ENCODE measurements around the gene AKAIN1.

The AKAIN1 gene

DNA sequence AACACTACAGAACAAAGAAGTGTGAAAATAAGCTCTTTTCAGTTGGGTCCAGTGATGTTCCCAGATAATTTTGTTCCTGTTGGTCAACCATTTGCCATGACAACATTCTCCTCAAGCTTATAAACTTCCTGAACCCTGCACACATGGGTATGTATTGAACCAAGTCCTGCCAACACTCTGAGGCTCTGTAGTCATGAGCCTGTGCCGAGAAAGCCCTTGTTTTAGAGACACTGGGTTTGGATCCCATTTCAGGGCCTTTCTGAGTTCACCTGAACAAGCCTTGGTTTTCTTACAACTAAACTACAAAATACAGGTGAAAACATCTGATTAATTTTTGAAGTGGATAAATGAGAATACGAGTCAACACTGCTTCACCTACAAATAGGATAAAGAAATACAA lies 38.5 kb downstream of the AKAIN1 start:
- DNase-seq: no peak

DNA sequence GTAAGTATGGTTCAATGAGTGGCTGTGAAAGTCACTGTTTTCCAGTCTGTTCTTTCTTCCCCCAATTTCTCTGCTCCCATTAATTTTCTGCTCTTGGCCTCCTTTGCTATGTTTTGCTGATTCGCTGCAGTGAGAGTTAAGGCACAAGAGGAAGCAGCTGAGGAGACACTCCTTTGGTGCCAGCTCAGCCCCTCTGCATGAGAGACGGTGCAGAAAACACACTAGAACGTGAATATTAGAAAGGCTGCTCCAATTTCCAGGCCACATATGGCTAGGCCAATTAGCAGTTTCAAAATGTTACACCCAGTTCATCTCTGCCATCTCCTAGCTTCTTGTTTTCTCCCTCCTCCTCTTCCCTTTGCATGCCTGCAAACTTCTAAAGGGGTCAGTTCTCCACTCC lies 38.9 kb downstream of the AKAIN1 start:
- DNase-seq: no peak

DNA sequence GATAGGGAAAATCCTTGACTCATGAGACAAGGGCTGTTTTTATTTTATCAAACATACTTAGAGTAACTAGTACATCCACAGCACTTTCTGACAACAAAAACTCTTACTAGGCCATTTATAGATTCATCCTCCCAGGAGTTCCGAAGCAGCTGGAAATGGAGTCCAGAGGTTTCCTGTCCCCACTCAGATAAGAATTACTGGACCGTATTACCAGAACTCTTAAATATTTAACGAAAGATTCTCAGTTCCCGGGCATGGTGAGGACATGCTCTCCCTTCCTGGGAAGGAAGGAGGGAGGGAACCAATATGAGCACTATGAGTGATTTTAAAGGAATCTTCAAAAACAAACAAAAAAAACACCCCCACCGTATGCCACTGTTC lies 41.2 kb downstream of the AKAIN1 start:
- DNase-seq: no peak

GRCh38 chr18:5155218-5155906 lies 41.7 kb downstream of the AKAIN1 start:
- DNase-seq: no peak

DNA sequence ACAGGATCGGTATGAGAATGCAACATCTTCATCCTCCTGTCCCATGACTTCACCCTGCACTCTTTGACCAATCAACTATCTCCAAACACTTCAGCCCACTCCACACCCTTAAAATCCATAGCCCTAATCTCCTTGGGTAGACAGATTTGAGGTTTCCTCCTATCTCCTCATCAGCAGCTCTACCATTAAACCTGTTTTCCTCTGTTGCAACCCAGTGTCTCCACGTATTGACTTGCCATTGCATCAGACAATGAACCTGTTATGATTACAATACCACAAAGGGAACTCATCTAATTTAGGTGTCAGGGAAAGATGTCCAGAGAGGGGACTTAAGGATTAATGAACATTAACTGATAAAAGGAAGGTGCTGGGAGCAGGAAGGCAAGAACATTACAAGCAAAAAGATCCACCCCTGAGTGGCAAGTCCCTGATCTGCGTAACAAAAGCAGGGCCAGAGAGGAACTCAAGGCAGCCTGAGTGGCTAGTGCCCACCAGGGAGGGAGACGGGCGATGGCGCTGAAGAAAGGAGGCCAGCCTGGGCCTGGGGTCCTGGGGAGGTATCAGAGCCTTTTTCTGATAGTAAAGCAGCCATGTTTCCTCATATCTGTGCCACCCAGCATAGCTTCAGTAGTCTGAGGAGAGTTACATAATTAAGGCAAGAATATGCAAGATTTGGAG lies 44.6 kb downstream of the AKAIN1 start:
- DNase-seq: no peak

DNA sequence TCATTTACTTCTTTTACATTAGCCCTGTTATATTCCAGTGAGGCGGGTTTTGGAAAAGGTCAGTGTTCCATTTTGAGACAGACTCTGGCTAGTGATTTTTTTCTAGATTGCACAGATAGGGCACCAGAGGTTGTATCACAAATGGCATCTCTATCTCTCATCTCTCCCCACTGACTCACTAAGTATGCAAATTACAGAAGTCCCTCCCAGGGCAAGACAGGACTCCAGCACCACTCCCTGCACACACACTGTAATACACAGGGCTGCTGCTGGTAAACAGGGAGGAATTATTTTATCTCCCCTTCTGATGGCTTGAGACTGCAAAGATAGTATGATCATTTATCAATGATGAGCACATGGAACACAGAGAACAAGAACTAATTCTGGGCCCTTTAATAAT lies 46.2 kb downstream of the AKAIN1 start:
- no peak for DNase-seq

GRCh38 chr18:5146093-5146492 lies 51.0 kb downstream of the AKAIN1 start:
- no peak for DNase-seq

DNA sequence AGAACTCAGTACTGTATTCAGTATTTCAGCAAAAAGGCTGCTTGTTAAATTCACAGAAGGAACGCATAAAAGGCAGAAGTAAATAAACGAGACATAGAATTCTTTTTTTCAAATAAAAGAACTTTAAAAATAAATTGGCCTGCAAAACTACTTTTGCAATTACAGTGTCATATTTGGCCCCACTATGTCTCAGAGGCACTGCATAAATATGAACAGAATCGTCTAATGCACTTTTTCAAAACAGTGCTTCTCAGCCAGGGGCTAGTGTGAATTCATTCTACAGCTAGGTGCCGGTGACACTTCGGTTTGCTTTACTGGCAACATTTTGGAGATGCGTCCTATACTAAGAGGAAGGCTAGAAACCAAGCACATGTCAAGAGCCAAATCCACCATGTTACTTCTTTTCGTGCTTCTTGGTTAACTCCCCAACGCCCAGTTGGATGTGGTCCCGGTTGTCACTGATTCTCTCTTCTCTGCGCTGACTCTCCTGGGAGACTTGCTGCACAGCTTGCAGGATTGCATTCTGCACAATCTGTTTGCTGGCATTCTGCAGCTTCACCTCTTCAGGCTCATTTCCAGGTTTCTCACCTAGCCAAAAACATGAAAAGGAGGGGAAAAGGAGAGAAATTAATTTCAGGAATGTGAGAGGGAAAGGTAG lies 51.8 kb downstream of the AKAIN1 start:
- no peak for DNase-seq

DNA sequence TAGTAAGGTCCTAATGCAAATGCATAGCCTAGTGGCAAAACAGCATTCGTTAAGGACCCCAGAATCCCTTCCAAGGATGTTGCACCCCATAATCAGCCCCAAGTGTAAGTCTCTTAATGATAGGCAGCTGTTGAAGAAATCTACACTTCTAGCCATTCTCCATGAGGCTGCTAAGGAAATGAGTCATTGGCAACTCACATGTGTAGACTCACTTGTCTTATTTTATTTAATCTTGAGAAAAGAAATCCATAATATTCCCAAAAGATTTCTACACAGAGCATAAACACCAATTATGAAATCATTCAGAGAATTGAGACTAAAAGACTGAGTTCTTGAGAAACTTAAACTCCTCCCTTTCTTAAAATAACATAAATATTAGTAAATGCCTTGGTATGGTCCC lies 52.4 kb downstream of the AKAIN1 start:
- DNase-seq: no peak

DNA sequence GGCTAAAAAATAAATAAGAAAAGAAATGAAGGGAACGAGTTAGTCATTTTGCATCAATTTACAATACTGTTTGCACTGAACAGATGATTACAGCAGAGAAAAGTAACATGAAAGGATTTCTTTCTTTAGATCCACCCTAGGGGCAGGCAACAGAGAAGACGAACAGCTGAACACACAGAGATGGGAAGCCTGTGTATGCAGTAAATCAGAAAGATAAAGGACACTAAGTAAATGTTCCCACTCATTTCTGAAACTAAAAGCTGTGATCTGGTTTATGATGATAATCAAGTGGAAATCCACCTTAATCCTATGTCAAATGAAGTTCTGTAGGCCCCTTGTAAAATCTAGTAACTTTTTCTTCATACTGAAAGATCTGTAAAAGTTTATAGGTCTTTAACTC lies 54.2 kb downstream of the AKAIN1 start:
- DNase-seq: no peak

DNA sequence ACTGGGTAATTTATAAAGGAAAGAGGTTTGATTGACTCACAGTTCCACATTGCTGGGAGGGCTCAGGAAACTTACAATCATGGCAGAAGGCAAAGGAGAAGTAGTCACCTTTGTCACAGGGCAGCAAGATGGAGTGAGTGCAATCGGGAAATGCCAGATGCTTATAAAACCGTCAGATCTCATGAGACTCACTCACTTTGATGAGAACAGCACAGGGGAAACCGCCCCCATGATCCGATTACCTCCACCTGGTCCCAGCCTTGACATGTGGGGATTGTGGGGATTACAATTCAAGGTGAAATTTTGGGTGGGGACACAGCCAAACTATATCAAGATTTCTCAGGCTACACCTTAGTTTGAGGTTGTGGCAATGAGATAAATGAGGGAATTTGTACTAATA lies 54.9 kb downstream of the AKAIN1 start:
- no peak for DNase-seq

DNA sequence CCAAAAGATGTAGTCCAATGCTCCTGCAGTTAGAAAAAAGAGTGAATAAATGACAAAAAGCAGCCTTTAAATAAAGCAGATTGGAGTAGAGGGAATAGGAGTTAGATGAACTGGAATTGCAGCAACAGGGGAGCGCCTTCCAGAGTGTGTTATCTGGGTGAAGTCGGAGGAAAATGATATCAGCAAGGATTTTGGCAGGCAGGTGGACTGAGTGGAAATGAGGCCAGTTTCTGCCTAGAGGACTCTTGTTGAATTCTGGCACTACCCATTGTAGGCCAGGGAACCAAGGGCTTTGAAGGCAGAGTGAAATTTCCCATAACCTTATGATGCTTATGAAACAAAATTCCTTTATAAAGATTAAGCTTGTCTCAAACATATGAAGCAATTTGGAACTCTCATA lies 59.8 kb downstream of the AKAIN1 start:
- no peak for DNase-seq

- DNase-seq: no peak
Measured at GRCh38 chr18:5132987-5133386, 64.1 kb downstream of the AKAIN1 start.

- no peak for DNase-seq
Measured at GRCh38 chr18:5122272-5122671, 74.8 kb downstream of the AKAIN1 start.

GRCh38 chr18:5110266-5110665 lies 86.8 kb downstream of the AKAIN1 start:
- no peak for DNase-seq

DNA sequence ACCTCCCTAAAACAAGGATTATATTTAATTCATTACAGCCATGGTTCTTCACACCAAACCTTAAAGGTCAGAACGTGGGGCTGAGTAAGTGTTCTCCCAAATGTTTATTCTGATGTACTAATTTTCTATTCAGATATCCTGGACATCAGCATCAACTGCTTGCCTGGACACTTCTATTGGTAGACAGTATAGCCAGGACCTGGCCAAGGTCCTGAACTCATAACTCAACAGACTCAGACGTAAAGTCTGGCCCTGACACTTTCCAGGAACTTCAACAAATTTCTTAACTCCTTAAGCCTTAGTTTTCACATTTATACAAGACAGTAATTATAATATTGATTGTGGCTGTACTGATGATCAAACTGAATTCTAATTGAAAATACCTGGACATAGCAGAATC lies 89.1 kb downstream of the AKAIN1 start:
- no peak for DNase-seq

- DNase-seq: no peak
Measured at GRCh38 chr18:5106730-5107129, 90.3 kb downstream of the AKAIN1 start.

- no peak for DNase-seq
Measured at GRCh38 chr18:5104246-5104645, 92.8 kb downstream of the AKAIN1 start.

GRCh38 chr18:5103693-5104092 lies 93.4 kb downstream of the AKAIN1 start:
- DNase-seq: no peak

DNA sequence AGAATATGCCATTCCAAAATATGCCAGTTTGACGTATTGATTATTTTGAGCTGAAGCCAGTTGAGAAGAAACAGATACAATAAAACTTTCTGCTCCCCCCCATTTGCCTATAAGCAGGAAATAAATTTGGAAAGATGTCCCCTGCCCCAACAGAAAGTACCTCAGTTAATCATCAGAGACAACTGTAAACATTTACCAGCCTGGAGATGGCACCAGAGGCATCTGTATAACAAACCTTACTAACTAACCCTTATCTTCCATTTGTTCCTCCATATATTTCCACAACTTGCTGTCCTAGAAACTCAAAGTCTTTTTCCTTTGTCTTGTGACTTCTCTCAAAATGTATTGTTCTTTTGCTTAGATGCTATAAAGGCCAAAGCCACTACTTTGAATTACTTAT lies 93.8 kb downstream of the AKAIN1 start:
- DNase-seq: no peak

DNA sequence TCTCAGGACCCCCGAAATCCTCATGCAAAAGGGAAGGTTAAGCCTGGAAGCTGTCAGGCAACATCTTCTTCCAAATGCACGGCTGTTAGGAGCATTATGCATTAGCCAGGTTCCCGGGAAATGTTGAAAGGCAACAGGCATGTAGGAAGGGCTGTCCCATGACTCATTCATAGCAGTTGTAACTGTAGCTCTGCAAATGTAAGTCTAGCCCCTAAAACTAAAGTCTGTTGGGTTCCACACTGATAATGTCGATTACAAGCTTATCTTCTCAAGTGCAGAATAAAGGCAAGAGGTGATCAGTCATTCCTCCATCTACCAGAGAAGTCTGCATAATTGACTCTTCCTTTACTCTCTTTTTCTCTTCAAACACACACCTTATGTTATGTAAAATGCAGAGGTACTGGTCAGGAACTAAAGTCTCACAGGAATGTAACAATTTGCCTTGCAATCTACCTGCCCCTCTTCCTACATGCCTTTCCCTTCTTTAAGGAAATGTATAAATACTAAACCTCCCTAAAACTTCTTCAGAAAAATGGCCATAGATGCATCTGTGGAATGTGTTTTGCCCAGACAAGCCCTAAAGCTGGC lies 99.8 kb downstream of the AKAIN1 start:
- DNase-seq: no peak

DNA sequence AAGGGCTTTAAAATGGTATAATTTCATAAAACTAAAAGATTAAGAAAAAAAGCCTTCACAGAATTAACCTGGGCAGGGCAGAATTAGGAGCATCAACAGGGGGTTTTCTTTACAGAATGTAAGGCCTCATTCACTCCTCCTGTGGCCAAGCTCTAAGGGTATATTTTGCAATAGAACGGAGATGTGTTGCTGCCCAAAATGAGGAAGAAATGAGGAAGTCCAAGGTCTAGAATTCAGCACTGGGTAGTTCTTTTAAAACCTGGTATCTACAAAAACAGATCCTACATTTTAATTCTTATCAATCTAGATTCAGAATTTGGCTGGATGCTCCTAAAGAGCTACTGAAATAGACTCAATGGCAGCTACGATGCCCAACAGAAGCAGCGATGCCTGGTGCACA lies 101.8 kb downstream of the AKAIN1 start:
- no peak for DNase-seq

GRCh38 chr18:5093902-5094301 lies 103.2 kb downstream of the AKAIN1 start:
- no peak for DNase-seq
